HG02970 (cell line): ENCODE results near the gene DGKB.
A peak's percentile ranks its signal among the peaks of the same experiment; 100 is the strongest.

Experiments used
- ATAC-seq: cut with Tn5 transposase; IDR thresholded peaks from one replicate; pipeline ENCODE4 v1.9.1; 2021; ENCODE audit warnings: mild to moderate bottlenecking, moderate library complexity, moderate number of reproducible peaks; ENCODE audit not compliant: unreplicated experiment, low FRiP score

Gene DGKB

GRCh38 chr7:14765731-14766130 lies 136.8 kb downstream of the DGKB start:
- ATAC-seq: no peak

- no peak for ATAC-seq
Observed at GRCh38 chr7:14762561-14762960, 140.0 kb downstream of the DGKB start.

DNA sequence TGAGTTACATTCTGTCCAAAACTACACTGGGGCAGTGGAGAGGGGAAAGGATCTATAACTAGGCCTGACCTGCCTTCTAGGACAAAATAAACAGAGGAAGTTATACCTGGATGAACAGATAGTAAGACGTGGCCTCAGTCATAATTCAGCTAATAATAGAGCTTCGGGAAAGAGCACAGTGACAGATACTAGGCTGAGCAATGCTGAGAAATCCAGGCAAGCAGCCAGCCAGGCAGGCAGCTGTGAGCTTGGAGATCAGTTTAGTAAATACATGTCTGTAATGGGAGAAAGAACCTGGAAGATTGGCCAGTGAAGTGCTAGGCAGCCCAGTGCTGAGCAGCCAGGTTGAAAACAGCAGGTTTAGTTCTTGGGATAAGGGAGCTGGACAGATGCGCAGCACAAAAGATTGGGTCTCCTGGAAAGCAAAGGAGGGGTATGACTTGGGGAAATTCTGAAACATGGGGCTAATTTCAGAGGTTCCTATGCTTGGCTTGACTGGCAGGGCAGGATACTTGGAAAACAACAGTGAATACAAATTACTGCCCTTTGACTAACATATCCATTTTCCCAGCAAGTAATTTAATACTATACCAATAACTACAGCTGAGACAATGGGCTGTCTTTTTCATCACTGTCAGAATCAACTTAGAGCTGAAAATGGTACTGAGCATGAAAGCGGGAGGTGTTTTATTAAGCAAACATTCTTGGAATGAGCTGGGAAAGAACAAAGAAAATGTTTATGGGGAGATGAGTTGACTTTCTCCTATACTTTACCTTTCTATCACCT lies 140.8 kb downstream of the DGKB start:
- no peak for ATAC-seq

GRCh38 chr7:14760730-14761478 lies 141.6 kb downstream of the DGKB start:
- no peak for ATAC-seq

DNA sequence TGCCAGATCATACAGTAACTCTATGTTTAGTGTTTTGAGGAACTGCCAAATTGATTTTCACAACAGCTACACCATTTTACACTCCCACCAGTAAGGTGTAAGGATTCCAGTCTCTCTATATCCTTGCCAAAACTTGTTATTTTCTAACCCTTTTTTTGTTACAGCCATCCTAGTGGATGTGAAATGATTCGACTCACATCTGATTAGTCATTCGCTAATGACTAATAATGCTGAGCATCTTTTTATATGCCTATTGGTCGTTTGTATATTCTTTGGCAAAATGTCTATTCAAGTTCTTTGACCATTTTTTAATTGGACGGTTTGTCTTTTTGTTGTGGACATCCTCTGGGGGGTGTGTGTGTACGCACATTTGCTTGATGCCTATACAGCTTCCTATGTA lies 142.8 kb downstream of the DGKB start:
- no peak for ATAC-seq

DNA sequence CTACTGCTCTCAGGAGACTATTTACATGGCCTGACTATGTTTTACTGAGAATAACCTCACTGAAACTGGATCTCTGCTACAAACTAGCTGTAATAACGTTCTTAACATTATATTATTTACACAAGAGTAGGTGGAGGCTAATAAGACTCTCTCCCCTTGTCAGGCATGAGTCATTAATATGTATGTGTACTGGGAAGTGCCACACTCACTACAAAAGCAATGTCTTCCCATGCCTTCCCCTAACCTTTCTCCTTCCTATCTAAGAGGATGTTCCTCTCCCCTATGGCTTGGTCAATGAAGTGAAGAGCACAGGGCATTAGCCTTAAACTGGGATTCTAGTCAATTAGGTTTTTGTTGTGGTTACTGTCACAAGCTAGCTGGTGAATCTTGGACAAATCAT lies 147.9 kb downstream of the DGKB start:
- no peak for ATAC-seq

DNA sequence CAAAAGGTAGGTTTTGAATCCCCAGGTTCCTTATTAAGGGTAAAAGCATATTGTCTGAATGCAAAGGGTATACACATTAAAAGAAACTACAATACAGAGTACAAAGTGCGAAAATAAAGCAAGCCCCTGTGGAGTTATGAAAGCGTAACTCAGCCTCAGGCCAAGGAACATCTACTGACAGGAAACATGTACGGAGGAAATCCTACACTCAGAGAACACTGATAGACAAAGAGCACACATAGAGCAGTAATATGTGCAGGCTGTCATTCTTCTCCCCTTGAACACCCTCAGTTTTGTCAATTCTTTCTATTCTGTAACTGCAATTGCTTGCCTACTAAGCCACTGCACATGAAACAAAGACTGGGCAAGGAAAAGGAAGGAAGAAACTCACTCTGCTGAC lies 150.2 kb downstream of the DGKB start:
- ATAC-seq: no peak

DNA sequence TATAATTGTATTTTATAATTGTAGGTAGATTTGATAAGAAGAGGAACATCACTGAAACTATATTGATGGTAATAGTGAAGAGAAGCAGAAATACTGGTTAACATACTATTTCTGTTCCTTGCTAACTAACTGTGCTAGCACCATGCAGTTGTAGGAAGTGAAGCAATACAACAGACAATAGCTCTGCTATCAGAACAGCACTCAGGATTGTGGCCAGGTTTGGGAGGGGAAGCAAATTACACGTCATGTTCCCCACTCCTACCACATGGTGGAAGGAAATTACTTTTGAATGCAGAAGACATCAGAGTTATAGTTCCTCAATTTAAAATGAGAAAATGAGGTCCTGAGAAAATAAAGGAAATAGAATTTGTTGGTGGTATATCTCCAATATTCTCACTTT lies 151.1 kb downstream of the DGKB start:
- ATAC-seq: no peak

DNA sequence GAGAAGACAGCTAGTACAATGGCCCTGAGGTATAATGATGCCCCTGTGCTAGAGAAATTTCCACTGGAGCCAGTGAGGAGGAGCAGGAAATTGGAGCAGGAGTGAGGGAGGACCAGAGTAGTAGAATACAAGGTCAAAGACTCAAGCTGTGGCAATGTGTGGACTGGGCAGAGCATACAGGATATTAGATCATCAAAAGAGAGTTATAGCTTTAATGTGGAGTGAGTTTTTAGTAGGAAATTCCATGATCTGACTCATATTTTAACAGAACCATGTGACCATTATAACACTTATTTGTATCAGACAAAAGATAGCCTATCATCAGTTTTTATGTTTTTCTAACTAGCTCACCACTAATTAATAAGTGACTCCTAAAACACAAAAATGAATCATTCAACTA lies 154.1 kb downstream of the DGKB start:
- ATAC-seq: no peak

GRCh38 chr7:14747701-14748100 lies 154.8 kb downstream of the DGKB start:
- no peak for ATAC-seq

- ATAC-seq: no peak
Observed at GRCh38 chr7:14745076-14745475, 157.5 kb downstream of the DGKB start.

DNA sequence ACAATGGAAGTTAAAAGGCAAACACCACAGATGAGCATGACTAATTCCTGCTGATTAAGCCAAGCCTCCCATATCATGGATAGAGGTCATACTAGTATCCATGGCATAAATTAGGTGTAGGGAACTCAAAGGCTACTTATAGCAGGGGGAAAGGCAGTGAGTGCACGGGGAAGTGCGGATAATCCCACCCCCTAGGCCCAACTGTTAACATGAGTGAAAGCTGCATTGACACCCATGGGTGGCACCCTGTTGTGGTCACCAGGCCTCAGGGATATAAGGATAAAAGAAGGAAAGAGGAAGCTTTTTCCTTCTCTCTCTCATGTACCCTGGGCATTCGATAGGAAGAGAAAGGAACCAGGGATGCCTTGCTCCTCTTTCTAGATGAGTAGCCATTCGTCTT lies 161.9 kb downstream of the DGKB start:
- no peak for ATAC-seq

DNA sequence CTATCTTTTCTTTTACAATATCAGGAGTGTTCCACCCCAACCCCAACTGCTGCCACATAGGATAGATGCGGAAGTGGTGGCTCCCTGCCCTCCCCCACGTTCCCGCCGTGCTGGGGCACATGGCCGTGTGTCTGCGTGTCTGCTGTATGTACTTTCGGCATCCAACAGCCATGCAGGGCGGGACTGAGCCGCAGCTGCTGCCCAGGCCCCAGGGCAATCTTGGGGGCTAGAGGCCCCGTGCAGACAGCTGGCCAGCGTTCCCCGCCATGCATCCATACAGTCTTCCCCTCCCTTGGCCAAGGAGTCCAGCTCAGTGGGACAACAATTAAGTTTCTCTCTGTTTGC lies 162.7 kb downstream of the DGKB start:
- ATAC-seq: no peak

DNA sequence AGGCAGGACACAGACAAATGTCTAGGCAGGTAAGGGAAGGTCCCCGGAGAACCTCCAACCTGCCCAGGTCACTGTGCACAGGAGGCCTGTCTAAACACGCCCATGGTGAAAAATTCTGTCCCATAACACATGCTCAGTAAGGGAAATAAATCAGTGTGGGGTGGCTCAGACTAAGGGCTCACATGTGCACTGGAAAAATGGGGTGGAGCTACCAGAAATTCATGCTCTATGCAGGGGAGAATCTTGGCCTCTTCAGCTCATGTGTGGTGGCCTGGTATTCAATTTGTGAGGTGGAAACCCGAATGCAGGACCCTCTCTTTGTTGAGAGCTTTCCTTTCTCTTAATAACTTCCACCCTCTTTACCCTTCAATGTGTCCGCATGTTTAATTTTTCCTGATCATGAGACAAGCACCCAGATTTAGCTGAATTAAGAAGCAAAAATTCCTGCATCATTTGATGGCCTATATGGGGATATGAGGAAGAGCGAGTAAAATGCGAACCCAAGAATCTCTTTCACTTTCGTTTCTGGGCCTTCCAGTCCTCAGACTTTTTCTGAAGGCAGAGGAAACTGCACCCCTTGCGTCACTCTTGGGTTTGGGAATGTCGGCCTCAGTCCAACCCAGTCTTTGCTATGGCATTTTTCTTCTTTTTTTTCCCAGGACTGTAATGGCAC lies 163.2 kb downstream of the DGKB start:
- no peak for ATAC-seq

- ATAC-seq: no peak
Observed at GRCh38 chr7:14738086-14738485, 164.5 kb downstream of the DGKB start.

DNA sequence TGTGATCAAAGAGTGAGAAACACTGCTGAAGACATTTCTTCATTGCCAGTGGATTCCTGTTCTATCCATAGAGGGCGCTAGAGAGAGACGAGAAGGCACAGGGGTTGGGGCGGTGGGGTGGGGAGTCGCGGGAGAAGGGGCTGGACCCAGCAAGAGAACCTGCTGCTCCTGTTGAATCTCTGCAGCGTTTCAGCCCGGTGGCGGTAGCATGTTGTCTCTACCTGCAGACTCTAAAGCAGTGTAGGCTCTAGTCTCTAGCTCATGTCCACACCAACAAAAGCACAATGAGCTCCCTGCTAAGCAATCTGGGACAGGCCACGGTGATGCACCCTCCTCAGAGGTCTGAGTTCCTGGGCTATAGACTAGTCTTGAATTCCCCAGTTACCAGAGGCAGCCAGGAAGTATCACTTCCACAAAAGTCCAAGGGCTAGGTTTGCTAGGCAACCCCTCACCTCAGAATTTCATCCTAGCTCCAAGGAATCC lies 167.7 kb downstream of the DGKB start:
- no peak for ATAC-seq

DNA sequence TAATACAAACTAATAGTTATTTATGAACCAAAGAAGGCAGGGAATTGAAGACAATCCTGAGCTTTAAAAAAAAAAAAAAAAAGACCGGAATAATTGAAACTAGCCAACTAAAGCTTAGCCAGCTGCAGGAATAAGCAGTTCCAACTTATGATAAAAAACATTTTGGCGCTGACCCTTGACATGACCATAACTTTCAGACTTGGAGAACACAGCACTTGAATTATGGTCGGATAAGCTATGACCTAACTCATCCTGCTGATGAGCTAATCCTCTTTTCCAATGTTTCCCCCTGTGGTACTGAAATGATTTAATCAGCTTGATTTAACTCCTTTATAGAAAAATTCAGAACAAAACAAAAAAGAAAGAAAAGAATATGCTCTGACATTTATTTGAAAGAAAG lies 181.8 kb downstream of the DGKB start:
- ATAC-seq: no peak

DNA sequence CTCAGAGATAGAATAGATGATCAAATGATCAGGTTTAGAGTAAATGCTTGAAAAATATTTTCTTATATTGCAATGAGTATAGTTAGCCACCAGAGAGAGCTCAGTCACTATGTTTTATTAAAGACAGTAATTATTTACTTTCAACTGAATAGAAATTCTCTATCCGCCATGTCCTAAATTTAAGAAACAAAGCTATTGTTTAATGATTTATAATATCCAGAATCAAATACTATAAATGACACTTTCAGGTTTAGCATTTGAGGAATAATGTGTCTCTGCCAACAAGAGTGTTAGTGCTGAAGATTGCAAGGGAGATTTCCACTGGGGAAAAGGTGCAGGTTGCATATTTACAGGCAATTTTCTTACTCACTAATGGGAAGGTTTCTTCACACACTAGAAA lies 184.7 kb downstream of the DGKB start:
- ATAC-seq: no peak

GRCh38 chr7:14717169-14717568 lies 185.4 kb downstream of the DGKB start:
- ATAC-seq: no peak

DNA sequence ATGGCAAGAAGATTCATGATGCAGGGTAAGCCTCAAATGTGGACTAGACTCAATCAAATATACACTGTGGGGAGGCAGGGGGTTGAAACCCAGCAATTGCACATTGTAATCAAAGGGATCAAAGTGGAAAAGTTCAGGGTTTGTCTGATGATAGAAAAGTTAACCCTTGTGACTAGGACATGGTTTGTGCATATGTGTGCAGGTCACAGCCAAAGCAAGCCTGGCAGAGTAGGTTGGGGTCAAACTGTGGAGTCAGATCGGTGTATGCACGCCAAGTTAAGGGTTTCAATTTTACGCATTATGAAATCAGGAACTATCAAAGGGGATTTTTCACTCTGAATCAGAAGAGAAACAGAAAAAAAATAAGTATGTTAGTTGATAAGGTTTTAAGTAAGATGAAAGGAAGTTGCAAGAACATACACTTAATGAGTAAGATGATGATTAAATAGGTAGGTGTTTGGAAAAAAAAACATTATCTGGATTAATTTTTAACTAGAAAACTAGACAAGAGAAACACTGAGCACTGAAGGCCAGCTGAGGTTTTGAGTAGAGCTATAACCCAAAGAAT lies 188.3 kb downstream of the DGKB start:
- ATAC-seq: peak; percentile 97

GRCh38 chr7:14698239-14698638 lies 204.3 kb downstream of the DGKB start:
- ATAC-seq: no peak
